Panc1 (cell line): ENCODE data around the gene DUOXA1. TPM values are rescaled to one million over a fixed set of nuclear protein-coding genes. Genes with fewer than 3 reads are reported as not detected.

Source experiments
- ATAC-seq: fragments of 200-7000 bp; cut with Tn5 transposase; 2 replicates; pipeline ENCODE4 v1.9.1; 2020; ENCODE audit warnings: mild to moderate bottlenecking, moderate library complexity
- BruUV-seq: library from RNA; stranded (reverse); fragments of 400-500 nt; replicated peaks from 2 replicates; lab custom pipeline; 2021; lab: Mats Ljungman, UMichigan
- CTCF ChIA-PET: fragments of 300-600 bp; sonication (Branson Sonifier 250); formaldehyde crosslinking; loops from one replicate; lab custom pipeline; 2022; ENCODE audit warnings: antibody characterized with exemption; lab: Charles Lee
- POLR2A ChIA-PET: fragments of 300-600 bp; sonication (Branson Sonifier 250); formaldehyde crosslinking; loops from one replicate; lab custom pipeline; 2022; ENCODE audit warnings: antibody characterized with exemption; lab: Charles Lee
- DNase-seq: peaks from one replicate; pipeline ENCODE4 v3.0.0-alpha.2; 2010; ENCODE audit warnings: low read depth, low spot score
- H3K27ac ChIP-seq: 2 replicates; pipeline ENCODE4 v1.5.1; 2011; ENCODE audit warnings: mild to moderate bottlenecking, low read length, inconsistent platforms
- H3K27me3 ChIP-seq: fragments of 200-500 bp; sonication (Bioruptor generic); 2 replicates; pipeline ENCODE4 v1.6.0; 2014; ENCODE audit warnings: low read length, inconsistent platforms; ENCODE audit not compliant: control insufficient read depth, insufficient read depth
- H3K36me3 ChIP-seq: fragments of 200-500 bp; sonication (Bioruptor generic); 2 replicates; pipeline ENCODE4 v1.5.1; 2014; ENCODE audit warnings: inconsistent platforms, mild to moderate bottlenecking, low read length, moderate library complexity; ENCODE audit not compliant: control insufficient read depth, insufficient read depth
- H3K4me1 ChIP-seq: 2 replicates; pipeline ENCODE4 v1.5.1; 2011; ENCODE audit warnings: inconsistent platforms, mild to moderate bottlenecking, low read length, moderate library complexity; ENCODE audit not compliant: control insufficient read depth, insufficient read depth
- H3K4me3 ChIP-seq, 2 experiments: 2 replicates each; pipeline ENCODE4 v1.5.1; 2011 to 2012; ENCODE audit warnings: low read depth in 2 of 2, low read length in 2 of 2, mild to moderate bottlenecking in 2 of 2, inconsistent platforms in 1 of 2, moderate library complexity in 1 of 2
- H3K9me3 ChIP-seq: fragments of 200-500 bp; sonication (Bioruptor generic); 2 replicates; pipeline ENCODE4 v1.5.1; 2014; ENCODE audit warnings: low read depth, mild to moderate bottlenecking, inconsistent platforms, low read length, moderate library complexity; ENCODE audit not compliant: control insufficient read depth, insufficient read depth
- CTCF ChIP-seq: fragments of 450-650 bp; IDR thresholded peaks from 2 replicates; pipeline ENCODE4 v1.5.1; 2017; ENCODE audit warnings: mild to moderate bottlenecking
- POLR2AphosphoS5 ChIP-seq: IDR thresholded peaks from 2 replicates; pipeline ENCODE4 v1.6.1; 2012; ENCODE audit warnings: mild to moderate bottlenecking, low read depth, low read length, moderate library complexity
- REST ChIP-seq, 2 experiments: IDR thresholded peaks; 2 replicates each; pipeline ENCODE4 v1.6.1; 2011 to 2012; ENCODE audit warnings: low read depth in 2 of 2, control low read depth in 1 of 2, low read length in 1 of 2, mild to moderate bottlenecking in 1 of 2, moderate library complexity in 1 of 2; ENCODE audit not compliant: insufficient read depth in 1 of 2
- SIN3A ChIP-seq: IDR thresholded peaks from 2 replicates; pipeline ENCODE4 v1.6.1; 2012; ENCODE audit warnings: low read depth, mild to moderate bottlenecking, low read length, moderate library complexity, borderline replicate concordance; ENCODE audit not compliant: insufficient read depth
- TCF7L2 ChIP-seq: IDR thresholded peaks from 2 replicates; pipeline ENCODE4 v1.6.1; 2011; ENCODE audit warnings: mild to moderate bottlenecking, low read depth, low read length, inconsistent platforms
- in situ Hi-C: cut with HindIII; loops from 2 replicates; pipeline ENCODE4 v1.10.0; 2016; ENCODE audit warnings: low sequenced_read_pairs, low pct_unique_long_range_greater_than_20kb
- intact Hi-C: fragments of 100-400 bp; cut with micrococcal nuclease; formaldehyde crosslinking; loops from one replicate; pipeline ENCODE4 v1.10.0; 2022; ENCODE audit not compliant: unreplicated experiment
- total RNA-seq: library from RNA; stranded (reverse); gene quantifications from one replicate; pipeline ENCODE4 v1.2.1, GENCODE V29; 2021; ENCODE audit not compliant: unreplicated experiment

Gene DUOXA1
- total RNA-seq, 1 experiment from 2014 or later, result not detected

- Histone ChIP-seq H3K27me3 (no peaks in the 10 kb centered on the region), H3K36me3 (no peaks in the 10 kb centered on the region), H3K4me3 (no peak overlapping the region), H3K4me1 (no peaks in the 10 kb centered on the region), H3K27ac (no peak overlapping the region), H3K9me3 (no peaks in the 10 kb centered on the region)
- no TSS peak for BruUV-seq
- ChIA-PET POLR2A (no interaction called here), CTCF (interaction anchor here (1.1 kb wide), 1 partner anchor 26 kb away, joined by 3 read pairs; no protein-coding TSS in a partner anchor)
- in situ Hi-C loops (no loop called here), intact Hi-C loops (no loop called here)
- TF ChIP-seq REST (IDR thresholded peaks at IDR 0.05; ENCODE audit: insufficient read depth in 1 of 2, low read depth in 2 of 2, low read length in 1 of 2), result no peak
- no peak for TF ChIP-seq CTCF
- TF ChIP-seq SIN3A, result no peak
- TF ChIP-seq POLR2AphosphoS5, result no peak
- no peak for TF ChIP-seq TCF7L2
- DNase-seq (no peak), ATAC-seq (no peak)
Observed at GRCh38 chr15:45143946-45144345, 14.3 kb upstream of the DUOXA1 start.

GRCh38 chr15:45143056-45143455 lies 13.4 kb upstream of the DUOXA1 start:
- CTCF ChIA-PET, result no interaction called here
- in situ Hi-C loops, result no loop called here
- Histone ChIP-seq H3K4me1 (no peaks in the 10 kb centered on the region), H3K27me3 (no peaks in the 10 kb centered on the region), H3K4me3 (no peak overlapping the region), H3K27ac (no peak overlapping the region), H3K9me3 (no peaks in the 10 kb centered on the region), H3K36me3 (no peaks in the 10 kb centered on the region)
- no peak for DNase-seq
- POLR2A ChIA-PET, result no interaction called here
- no peak for ATAC-seq
- intact Hi-C loops, result no loop called here
- TF ChIP-seq CTCF (no peak), TCF7L2 (no peak), POLR2AphosphoS5 (no peak), SIN3A (no peak), REST (IDR thresholded peaks at IDR 0.05; ENCODE audit: insufficient read depth in 1 of 2, low read depth in 2 of 2, low read length in 1 of 2) (no peak)
- no TSS peak for BruUV-seq
